Activated CD4-positive, alpha-beta T cell treated with anti-CD3 and anti-CD28 coated beads, Interleukin-2, Interleukin-6, amounts not matched to agents 100 ng/mL and 50 ng/mL, durations not matched to agents 16 hours and 8 hours (primary cell): ENCODE results near the gene IFFO2.

Source experiments
- DNase-seq: peaks from one replicate; pipeline ENCODE4 v3.0.0-alpha.2; 2020

The IFFO2 gene

GRCh38 chr1:18970762-18971161 is 14.3 kb upstream of the IFFO2 start:
- no peak for DNase-seq

- no peak for DNase-seq
Measured at GRCh38 chr1:18970358-18970757, 13.9 kb upstream of the IFFO2 start.

- DNase-seq, result no peak
Measured at GRCh38 chr1:18967066-18967690, 10.7 kb upstream of the IFFO2 start.

GRCh38 chr1:18965206-18966173 is 9.0 kb upstream of the IFFO2 start:
- peak; percentile 64 for DNase-seq

- no peak for DNase-seq
Measured at GRCh38 chr1:18963968-18964367, 7.5 kb upstream of the IFFO2 start.

- DNase-seq, result no peak
Measured at GRCh38 chr1:18962855-18963737, 6.6 kb upstream of the IFFO2 start.

GRCh38 chr1:18962121-18962721 is 5.7 kb upstream of the IFFO2 start:
- DNase-seq, result no peak

- DNase-seq, result no peak
Measured at GRCh38 chr1:18960821-18961220, 4.3 kb upstream of the IFFO2 start.

- no peak for DNase-seq
Measured at GRCh38 chr1:18960409-18960808, 3.9 kb upstream of the IFFO2 start.

GRCh38 chr1:18959591-18959990 is 3.1 kb upstream of the IFFO2 start:
- no peak for DNase-seq

- peak; percentile 51 for DNase-seq
Measured at GRCh38 chr1:18957532-18958300, 1.2 kb upstream of the IFFO2 start.

- DNase-seq, result no peak
Measured at GRCh38 chr1:18957136-18957521, 653 bp upstream of the IFFO2 start.

GRCh38 chr1:18955441-18956192 is 859 bp downstream of the IFFO2 start:
- peak; percentile 57 for DNase-seq

GRCh38 chr1:18955131-18955440 is 1.4 kb downstream of the IFFO2 start:
- DNase-seq, result no peak

- no peak for DNase-seq
Measured at GRCh38 chr1:18954270-18955071, 2.0 kb downstream of the IFFO2 start.

GRCh38 chr1:18953731-18954231 is 2.7 kb downstream of the IFFO2 start:
- DNase-seq, result no peak

GRCh38 chr1:18951818-18952391 is 4.6 kb downstream of the IFFO2 start:
- peak; percentile 94 for DNase-seq

GRCh38 chr1:18951416-18951815 is 5.1 kb downstream of the IFFO2 start:
- peak; percentile 39 for DNase-seq

GRCh38 chr1:18950401-18951026 is 6.0 kb downstream of the IFFO2 start:
- peak; percentile 75 for DNase-seq
